22Rv1 (cell line): ENCODE data around the gene MVP.

Source experiments
- ZFX ChIP-seq: fragments of 450-650 bp; IDR thresholded peaks from 2 replicates; pipeline ENCODE4 v1.6.1; 2017; ENCODE audit warnings: antibody characterized with exemption, borderline replicate concordance
- TF ChIP-seq, protein P1 (sequence below): fragments of 450-650 bp; IDR thresholded peaks from 2 replicates; pipeline ENCODE4 v1.5.1; 2017; ENCODE audit warnings: mild to moderate bottlenecking

DNA sequence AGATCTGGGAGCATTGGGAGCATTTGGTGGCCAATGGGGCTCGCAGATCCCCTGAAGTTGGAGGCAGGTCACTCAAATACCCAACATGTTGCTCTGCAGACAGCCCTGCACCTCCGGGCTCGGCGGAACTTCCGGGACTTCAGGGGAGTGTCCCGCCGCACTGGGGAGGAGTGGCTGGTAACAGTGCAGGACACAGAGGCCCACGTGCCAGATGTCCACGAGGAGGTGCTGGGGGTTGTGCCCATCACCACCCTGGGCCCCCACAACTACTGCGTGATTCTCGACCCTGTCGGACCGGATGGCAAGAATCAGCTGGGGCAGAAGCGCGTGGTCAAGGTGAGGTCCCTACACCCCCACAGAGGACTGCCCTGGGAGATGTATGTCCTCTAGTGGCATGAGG, 16.4 kb downstream of the MVP start:
- TF ChIP-seq, protein P1, sequence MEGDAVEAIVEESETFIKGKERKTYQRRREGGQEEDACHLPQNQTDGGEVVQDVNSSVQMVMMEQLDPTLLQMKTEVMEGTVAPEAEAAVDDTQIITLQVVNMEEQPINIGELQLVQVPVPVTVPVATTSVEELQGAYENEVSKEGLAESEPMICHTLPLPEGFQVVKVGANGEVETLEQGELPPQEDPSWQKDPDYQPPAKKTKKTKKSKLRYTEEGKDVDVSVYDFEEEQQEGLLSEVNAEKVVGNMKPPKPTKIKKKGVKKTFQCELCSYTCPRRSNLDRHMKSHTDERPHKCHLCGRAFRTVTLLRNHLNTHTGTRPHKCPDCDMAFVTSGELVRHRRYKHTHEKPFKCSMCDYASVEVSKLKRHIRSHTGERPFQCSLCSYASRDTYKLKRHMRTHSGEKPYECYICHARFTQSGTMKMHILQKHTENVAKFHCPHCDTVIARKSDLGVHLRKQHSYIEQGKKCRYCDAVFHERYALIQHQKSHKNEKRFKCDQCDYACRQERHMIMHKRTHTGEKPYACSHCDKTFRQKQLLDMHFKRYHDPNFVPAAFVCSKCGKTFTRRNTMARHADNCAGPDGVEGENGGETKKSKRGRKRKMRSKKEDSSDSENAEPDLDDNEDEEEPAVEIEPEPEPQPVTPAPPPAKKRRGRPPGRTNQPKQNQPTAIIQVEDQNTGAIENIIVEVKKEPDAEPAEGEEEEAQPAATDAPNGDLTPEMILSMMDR = no peak
- TF ChIP-seq ZFX = no peak
